Progenitor cell of endocrine pancreas (in vitro differentiated cells): ENCODE results near the gene PROKR2. TPM values are rescaled to one million over a fixed set of nuclear protein-coding genes. Genes with fewer than 3 reads are reported as not detected.

Experiments used
- DNase-seq: peaks from one replicate; pipeline ENCODE4 v3.0.0; 2021; ENCODE audit warnings: low spot score; ENCODE audit not compliant: unreplicated experiment
- H3K27ac Mint-ChIP-seq: 2 replicates; pipeline ENCODE4 v1.8.0; 2021; ENCODE audit warnings: mild to moderate bottlenecking, moderate library complexity, mixed read lengths
- H3K27me3 Mint-ChIP-seq: 2 replicates; pipeline ENCODE4 v1.8.0; 2021; ENCODE audit warnings: mixed read lengths
- H3K36me3 Mint-ChIP-seq: 2 replicates; pipeline ENCODE4 v1.8.0; 2022; ENCODE audit warnings: mixed read lengths; ENCODE audit not compliant: insufficient read depth
- H3K4me1 Mint-ChIP-seq: 2 replicates; pipeline ENCODE4 v1.8.0; 2021; ENCODE audit warnings: low read depth, mixed read lengths
- H3K4me3 Mint-ChIP-seq: 2 replicates; pipeline ENCODE4 v1.8.0; 2021; ENCODE audit warnings: low read depth, mild to moderate bottlenecking, moderate library complexity, mixed read lengths
- H3K9me3 Mint-ChIP-seq: 2 replicates; pipeline ENCODE4 v1.8.0; 2021; ENCODE audit warnings: low read depth, mixed read lengths
- total RNA-seq: library from RNA; stranded (reverse); gene quantifications from 2 replicates; pipeline ENCODE4 v1.2.1, GENCODE V29; 2021
- TF ChIP-seq, protein P1 (sequence below): fragments of 200-600 bp; sonication (generic); IDR thresholded peaks from one replicate; pipeline ENCODE4 v1.5.0; 2021; ENCODE audit warnings: antibody characterized with exemption, mild to moderate bottlenecking; ENCODE audit not compliant: unreplicated experiment

The PROKR2 gene
- total RNA-seq, 1 donor from 2014 or later = not detected

DNA sequence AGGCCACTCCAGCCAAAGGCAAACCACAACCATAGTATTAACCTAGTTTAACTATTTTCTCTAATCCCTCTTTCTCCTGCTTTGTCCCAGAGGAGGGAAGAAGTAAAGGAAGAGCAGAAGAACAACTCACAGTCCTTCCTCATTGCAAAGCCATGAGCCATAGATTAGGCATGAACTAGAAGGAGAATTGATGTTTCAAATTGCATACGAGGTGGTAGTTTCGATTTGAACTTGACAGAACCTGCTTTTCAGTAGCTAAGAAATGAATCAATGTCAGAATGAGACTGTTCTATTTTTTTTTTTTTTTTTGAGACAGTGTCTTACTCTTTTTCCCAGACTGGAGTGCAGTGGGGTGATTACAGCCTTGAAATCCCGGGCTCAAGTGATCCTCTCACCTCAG lies 48.3 kb downstream of the PROKR2 start:
- no peaks in the 10 kb centered on the region for H3K36me3 Mint-ChIP-seq
- H3K27me3 Mint-ChIP-seq = peaks cover 20% of the 10 kb centered on the region
- H3K27ac Mint-ChIP-seq = no peak overlapping the region
- no peaks in the 10 kb centered on the region for H3K9me3 Mint-ChIP-seq
- TF ChIP-seq, protein P1, sequence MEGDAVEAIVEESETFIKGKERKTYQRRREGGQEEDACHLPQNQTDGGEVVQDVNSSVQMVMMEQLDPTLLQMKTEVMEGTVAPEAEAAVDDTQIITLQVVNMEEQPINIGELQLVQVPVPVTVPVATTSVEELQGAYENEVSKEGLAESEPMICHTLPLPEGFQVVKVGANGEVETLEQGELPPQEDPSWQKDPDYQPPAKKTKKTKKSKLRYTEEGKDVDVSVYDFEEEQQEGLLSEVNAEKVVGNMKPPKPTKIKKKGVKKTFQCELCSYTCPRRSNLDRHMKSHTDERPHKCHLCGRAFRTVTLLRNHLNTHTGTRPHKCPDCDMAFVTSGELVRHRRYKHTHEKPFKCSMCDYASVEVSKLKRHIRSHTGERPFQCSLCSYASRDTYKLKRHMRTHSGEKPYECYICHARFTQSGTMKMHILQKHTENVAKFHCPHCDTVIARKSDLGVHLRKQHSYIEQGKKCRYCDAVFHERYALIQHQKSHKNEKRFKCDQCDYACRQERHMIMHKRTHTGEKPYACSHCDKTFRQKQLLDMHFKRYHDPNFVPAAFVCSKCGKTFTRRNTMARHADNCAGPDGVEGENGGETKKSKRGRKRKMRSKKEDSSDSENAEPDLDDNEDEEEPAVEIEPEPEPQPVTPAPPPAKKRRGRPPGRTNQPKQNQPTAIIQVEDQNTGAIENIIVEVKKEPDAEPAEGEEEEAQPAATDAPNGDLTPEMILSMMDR = no peak
- DNase-seq = no peak
- H3K4me3 Mint-ChIP-seq = no peak overlapping the region
- H3K4me1 Mint-ChIP-seq = no peaks in the 10 kb centered on the region

DNA sequence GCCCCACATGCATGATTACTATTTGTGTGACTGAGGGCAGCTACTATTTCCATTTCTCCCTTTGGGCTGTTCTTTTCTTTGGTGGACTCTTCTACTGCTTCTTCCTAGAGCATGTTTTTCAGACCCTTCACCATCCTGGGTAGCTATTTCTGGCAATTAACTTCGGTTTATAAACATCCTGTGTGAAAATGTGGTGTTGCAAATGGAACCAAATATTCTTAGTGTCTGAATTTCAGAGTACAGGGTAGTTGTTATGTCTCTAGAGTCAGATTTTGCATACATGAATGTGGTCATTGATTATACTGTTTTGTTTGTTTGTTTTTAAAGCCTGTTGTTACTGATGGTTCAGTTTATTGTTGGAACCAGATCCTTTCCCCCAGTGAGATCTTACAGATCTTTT lies 49.7 kb downstream of the PROKR2 start:
- Mint-ChIP-seq H3K27me3 (peaks cover 20% of the 10 kb centered on the region), H3K36me3 (no peaks in the 10 kb centered on the region), H3K27ac (no peak overlapping the region), H3K9me3 (no peaks in the 10 kb centered on the region), H3K4me3 (no peak overlapping the region), H3K4me1 (no peaks in the 10 kb centered on the region)
- DNase-seq = no peak
- TF ChIP-seq, protein P1 = no peak

Other genes starting within 250 kb of the PROKR2 start
- 80.7 and 82.8 TPM in 2 replicates for gene TMEM230, start 203.9 kb downstream of the PROKR2 start, total RNA-seq
- gene PCNA, start 197.0 kb downstream of the PROKR2 start, total RNA-seq = 123 and 126 TPM in 2 replicates
- gene CDS2, start 189.9 kb downstream of the PROKR2 start, total RNA-seq = 52.3 and 57.5 TPM in 2 replicates